ENCODE data around the gene ARF4. TPM values are rescaled to one million over a fixed set of nuclear protein-coding genes. Genes with fewer than 3 reads are reported as not detected.
"Not testable (repeated sequence)": the region's sequence is repeated elsewhere in the genome, so short reads cannot be mapped to it uniquely, and the experiment has no call there.

Gene ARF4
- total and polyA plus RNA-seq, 2 donors (not counting 1 experiment from before 2014, with no cell fraction given) = 30.2 to 38.1 TPM

GRCh38 chr3:57616233-57616632 lies 19.1 kb upstream of the ARF4 start:
- Mint-ChIP-seq H3K9me3 (ENCODE audit: insufficient read depth) (no peaks in the 10 kb centered on the region), H3K4me1 (no peaks in the 10 kb centered on the region), H3K4me3 (no peak overlapping the region), H3K27me3 (no peaks in the 10 kb centered on the region), H3K27ac (no peak overlapping the region)
- ChIA-PET POLR2A (no interaction called here), CTCF (no interaction called here)
- DNase-seq (no peak), ATAC-seq (ENCODE audit: low read depth) (no peak)
- Histone ChIP-seq H4K20me1 (ENCODE audit: control insufficient read depth, insufficient read depth, low read length, poor library complexity, severe bottlenecking) (no peaks in the 10 kb centered on the region), H3K27me3 (replicated peaks in 1 of 4; ENCODE audit: control extremely low read depth in 1 of 4, control insufficient read depth in 3 of 4, insufficient read depth in 4 of 4, low read length in 3 of 4) (no peaks in the 10 kb centered on the region), H3K27ac (ENCODE audit: low read length in 2 of 2) (no peak overlapping the region), H2AFZ (ENCODE audit: insufficient read depth, low read depth, low read length, poor library complexity, severe bottlenecking) (no peak overlapping the region), H3K4me3 (ENCODE audit: control extremely low read depth in 1 of 5, extremely low read depth in 1 of 5, insufficient read depth in 1 of 5, low read depth in 2 of 5, low read length in 4 of 5) (no peak overlapping the region), H3K36me3 (replicated peaks in 1 of 2; ENCODE audit: control extremely low read depth in 1 of 2, control insufficient read depth in 1 of 2, extremely low read depth in 1 of 2, insufficient read depth in 2 of 2, low read length in 1 of 2) (no peaks in the 10 kb centered on the region), H3K9ac (ENCODE audit: low read length) (no peak overlapping the region), H3K9me3 (ENCODE audit: control extremely low read depth in 1 of 3, control insufficient read depth in 2 of 3, insufficient read depth in 1 of 3, low read length in 2 of 3) (peaks cover 0 to 5% (median 0%) of the 10 kb centered on the region in 3 donors), H3K4me2 (replicated peaks; ENCODE audit: low read depth, low read length, poor library complexity, severe bottlenecking) (no peak overlapping the region), H3K79me2 (ENCODE audit: control insufficient read depth, insufficient read depth, low read length) (no peaks in the 10 kb centered on the region), H3K4me1 (ENCODE audit: control insufficient read depth in 2 of 2, insufficient read depth in 2 of 2, low read length in 2 of 2) (no peaks in the 10 kb centered on the region)
- WGBS (ENCODE audit: insufficient coverage) = 50% methylated on average over 2 of the region's 3 CpGs
- TF ChIP-seq EZH2 (IDR thresholded peaks at IDR 0.05; ENCODE audit: borderline replicate concordance, insufficient read depth, low read depth, low read length, poor library complexity, severe bottlenecking) = no peak
- intact Hi-C loops (cut with micrococcal nuclease) = no loop called here

DNA sequence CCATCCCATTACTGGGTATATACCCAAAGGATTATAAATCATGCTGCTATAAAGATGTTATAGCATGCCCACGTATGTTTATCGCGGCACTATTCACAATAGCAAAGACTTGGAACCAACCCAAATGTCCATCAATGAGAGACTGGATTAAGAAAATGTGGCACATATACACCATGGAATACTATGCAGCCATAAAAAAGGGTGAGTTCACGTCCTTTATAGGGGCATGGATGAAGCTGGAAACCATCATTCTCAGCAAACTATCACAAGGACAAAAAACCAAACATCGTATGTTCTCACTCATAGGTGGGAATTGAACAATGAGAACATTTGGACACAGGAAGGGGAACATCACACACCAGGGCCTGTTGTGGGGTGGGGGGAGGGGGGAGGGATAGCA lies 14.7 kb upstream of the ARF4 start:
- H3K27me3 ChIP-seq (replicated peaks in 1 of 4; ENCODE audit: control extremely low read depth in 1 of 4, control insufficient read depth in 3 of 4, insufficient read depth in 4 of 4, low read length in 3 of 4); H3K27me3 Mint-ChIP-seq; ATAC-seq (ENCODE audit: low read depth); H3K79me2 ChIP-seq (ENCODE audit: control insufficient read depth, insufficient read depth, low read length); H3K9ac ChIP-seq (ENCODE audit: low read length); POLR2A ChIA-PET; H3K4me3 Mint-ChIP-seq; H3K4me1 Mint-ChIP-seq; H3K27ac ChIP-seq (ENCODE audit: low read length in 2 of 2); H3K36me3 ChIP-seq (replicated peaks in 1 of 2; ENCODE audit: control extremely low read depth in 1 of 2, control insufficient read depth in 1 of 2, extremely low read depth in 1 of 2, insufficient read depth in 2 of 2, low read length in 1 of 2); H3K9me3 ChIP-seq (ENCODE audit: control extremely low read depth in 1 of 3, control insufficient read depth in 2 of 3, insufficient read depth in 1 of 3, low read length in 2 of 3); DNase-seq; intact Hi-C loops (cut with micrococcal nuclease); H3K4me2 ChIP-seq (replicated peaks; ENCODE audit: low read depth, low read length, poor library complexity, severe bottlenecking); CTCF ChIA-PET; H4K20me1 ChIP-seq (ENCODE audit: control insufficient read depth, insufficient read depth, low read length, poor library complexity, severe bottlenecking); H3K4me1 ChIP-seq (ENCODE audit: control insufficient read depth in 2 of 2, insufficient read depth in 2 of 2, low read length in 2 of 2); H3K4me3 ChIP-seq (ENCODE audit: control extremely low read depth in 1 of 5, extremely low read depth in 1 of 5, insufficient read depth in 1 of 5, low read depth in 2 of 5, low read length in 4 of 5); H3K9me3 Mint-ChIP-seq (ENCODE audit: insufficient read depth); H3K27ac Mint-ChIP-seq; H2AFZ ChIP-seq (ENCODE audit: insufficient read depth, low read depth, low read length, poor library complexity, severe bottlenecking): not testable (repeated sequence)
- WGBS (ENCODE audit: insufficient coverage) = no CpG with 5 or more reads among the region's 5 CpGs

All from B cell (primary cell).